HG02571 (cell line): ENCODE results near the gene DNAH8.

Experiments used
- ATAC-seq: cut with Tn5 transposase; IDR thresholded peaks from one replicate; pipeline ENCODE4 v1.9.1; 2021; ENCODE audit warnings: mild to moderate bottlenecking, moderate library complexity; ENCODE audit not compliant: unreplicated experiment

Gene DNAH8

GRCh38 chr6:39003492-39003891 lies 288.4 kb downstream of the DNAH8 start:
- no peak for ATAC-seq

GRCh38 chr6:39004801-39005200 lies 289.7 kb downstream of the DNAH8 start:
- no peak for ATAC-seq

GRCh38 chr6:39005774-39006173 lies 290.7 kb downstream of the DNAH8 start:
- no peak for ATAC-seq

- no peak for ATAC-seq
Measured at GRCh38 chr6:39007575-39007974, 292.5 kb downstream of the DNAH8 start.

- ATAC-seq: no peak
Measured at GRCh38 chr6:39008737-39009136, 293.6 kb downstream of the DNAH8 start.

- no peak for ATAC-seq
Measured at GRCh38 chr6:39009476-39009875, 294.4 kb downstream of the DNAH8 start.

GRCh38 chr6:39016839-39017546 lies 301.9 kb downstream of the DNAH8 start:
- ATAC-seq: no peak

GRCh38 chr6:39017547-39017880 lies 302.4 kb downstream of the DNAH8 start:
- ATAC-seq: no peak

- no peak for ATAC-seq
Measured at GRCh38 chr6:39018103-39018502, 303.0 kb downstream of the DNAH8 start.

GRCh38 chr6:39020136-39020535 lies 305.0 kb downstream of the DNAH8 start:
- no peak for ATAC-seq

GRCh38 chr6:39021041-39021440 lies 305.9 kb downstream of the DNAH8 start:
- ATAC-seq: no peak

- no peak for ATAC-seq
Measured at GRCh38 chr6:39021779-39022178, 306.7 kb downstream of the DNAH8 start.

GRCh38 chr6:39026175-39026574 lies 311.1 kb downstream of the DNAH8 start:
- ATAC-seq: no peak

- ATAC-seq: no peak
Measured at GRCh38 chr6:39029156-39030011, 314.3 kb downstream of the DNAH8 start.

GRCh38 chr6:39035681-39036080 lies 320.6 kb downstream of the DNAH8 start:
- no peak for ATAC-seq

- ATAC-seq: no peak
Measured at GRCh38 chr6:39037082-39037508, 322.0 kb downstream of the DNAH8 start.

- ATAC-seq: no peak
Measured at GRCh38 chr6:39037707-39038106, 322.6 kb downstream of the DNAH8 start.

GRCh38 chr6:39040080-39040673 lies 325.1 kb downstream of the DNAH8 start:
- ATAC-seq: no peak

- no peak for ATAC-seq
Measured at GRCh38 chr6:39041072-39041471, 326.0 kb downstream of the DNAH8 start.

GRCh38 chr6:39043776-39044175 lies 328.7 kb downstream of the DNAH8 start:
- ATAC-seq: no peak

GRCh38 chr6:39044181-39044580 lies 329.1 kb downstream of the DNAH8 start:
- ATAC-seq: no peak
